ENCODE data around the gene EXOC7. TPM values are rescaled to one million over a fixed set of nuclear protein-coding genes. Genes with fewer than 3 reads are reported as not detected.

Gene EXOC7
- total RNA-seq, 1 experiment from 2014 or later: 126 TPM

DNA sequence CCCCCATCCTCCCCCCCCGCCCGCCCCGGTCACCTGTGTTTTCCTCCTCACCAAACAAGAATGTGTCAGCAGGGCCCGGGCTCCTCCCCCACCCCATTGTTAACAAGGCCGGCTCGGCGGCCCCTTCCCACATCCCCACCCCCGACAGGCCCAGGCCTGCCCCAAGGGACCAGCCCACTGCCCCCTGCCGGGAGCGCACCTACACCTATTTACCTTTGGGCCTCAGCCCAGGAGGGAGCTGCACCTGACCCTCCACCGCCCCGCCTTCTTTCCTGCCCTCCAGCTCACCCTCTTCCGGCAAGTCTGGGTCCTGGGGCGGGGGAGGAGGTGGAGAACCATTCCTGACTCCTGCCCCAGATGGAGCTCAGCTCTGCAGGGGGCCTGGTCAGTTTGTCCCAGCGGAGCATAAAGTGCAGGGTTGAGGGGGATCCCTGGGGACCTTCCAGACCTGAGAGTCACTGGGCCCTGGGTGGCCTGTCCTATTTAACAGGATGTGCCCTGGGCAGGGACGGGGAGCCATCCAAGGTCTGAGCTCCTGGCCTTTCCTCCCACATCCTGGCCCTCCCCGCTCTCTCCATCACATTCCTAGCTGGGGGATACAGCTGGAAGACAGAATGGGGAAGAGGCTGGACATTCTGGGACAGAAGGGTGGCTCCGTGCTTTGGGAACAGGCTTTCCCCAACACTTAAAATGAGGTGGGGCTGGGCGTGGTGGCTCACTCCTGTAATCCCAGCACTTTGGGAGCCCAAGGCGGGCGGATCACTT lies 29.2 kb upstream of the EXOC7 start (continued):
- TF ChIP-seq, protein P1, sequence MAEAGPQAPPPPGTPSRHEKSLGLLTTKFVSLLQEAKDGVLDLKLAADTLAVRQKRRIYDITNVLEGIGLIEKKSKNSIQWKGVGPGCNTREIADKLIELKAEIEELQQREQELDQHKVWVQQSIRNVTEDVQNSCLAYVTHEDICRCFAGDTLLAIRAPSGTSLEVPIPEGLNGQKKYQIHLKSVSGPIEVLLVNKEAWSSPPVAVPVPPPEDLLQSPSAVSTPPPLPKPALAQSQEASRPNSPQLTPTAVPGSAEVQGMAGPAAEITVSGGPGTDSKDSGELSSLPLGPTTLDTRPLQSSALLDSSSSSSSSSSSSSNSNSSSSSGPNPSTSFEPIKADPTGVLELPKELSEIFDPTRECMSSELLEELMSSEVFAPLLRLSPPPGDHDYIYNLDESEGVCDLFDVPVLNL (CRISPR knock-in tag; IDR thresholded peaks at IDR 0.05; ENCODE audit: borderline replicate concordance, low read depth): no peak
- no peak for TF ChIP-seq ZNF396 (CRISPR knock-in tag; IDR thresholded peaks at IDR 0.05; ENCODE audit: borderline replicate concordance)
- no peak for TF ChIP-seq NFE2L1 (CRISPR knock-in tag; IDR thresholded peaks at IDR 0.05)
- no peak for TF ChIP-seq GABPB1 (CRISPR knock-in tag; IDR thresholded peaks at IDR 0.05)
- TF ChIP-seq SMAD4 (CRISPR knock-in tag; IDR thresholded peaks at IDR 0.05): no peak
- TF ChIP-seq, protein P2, sequence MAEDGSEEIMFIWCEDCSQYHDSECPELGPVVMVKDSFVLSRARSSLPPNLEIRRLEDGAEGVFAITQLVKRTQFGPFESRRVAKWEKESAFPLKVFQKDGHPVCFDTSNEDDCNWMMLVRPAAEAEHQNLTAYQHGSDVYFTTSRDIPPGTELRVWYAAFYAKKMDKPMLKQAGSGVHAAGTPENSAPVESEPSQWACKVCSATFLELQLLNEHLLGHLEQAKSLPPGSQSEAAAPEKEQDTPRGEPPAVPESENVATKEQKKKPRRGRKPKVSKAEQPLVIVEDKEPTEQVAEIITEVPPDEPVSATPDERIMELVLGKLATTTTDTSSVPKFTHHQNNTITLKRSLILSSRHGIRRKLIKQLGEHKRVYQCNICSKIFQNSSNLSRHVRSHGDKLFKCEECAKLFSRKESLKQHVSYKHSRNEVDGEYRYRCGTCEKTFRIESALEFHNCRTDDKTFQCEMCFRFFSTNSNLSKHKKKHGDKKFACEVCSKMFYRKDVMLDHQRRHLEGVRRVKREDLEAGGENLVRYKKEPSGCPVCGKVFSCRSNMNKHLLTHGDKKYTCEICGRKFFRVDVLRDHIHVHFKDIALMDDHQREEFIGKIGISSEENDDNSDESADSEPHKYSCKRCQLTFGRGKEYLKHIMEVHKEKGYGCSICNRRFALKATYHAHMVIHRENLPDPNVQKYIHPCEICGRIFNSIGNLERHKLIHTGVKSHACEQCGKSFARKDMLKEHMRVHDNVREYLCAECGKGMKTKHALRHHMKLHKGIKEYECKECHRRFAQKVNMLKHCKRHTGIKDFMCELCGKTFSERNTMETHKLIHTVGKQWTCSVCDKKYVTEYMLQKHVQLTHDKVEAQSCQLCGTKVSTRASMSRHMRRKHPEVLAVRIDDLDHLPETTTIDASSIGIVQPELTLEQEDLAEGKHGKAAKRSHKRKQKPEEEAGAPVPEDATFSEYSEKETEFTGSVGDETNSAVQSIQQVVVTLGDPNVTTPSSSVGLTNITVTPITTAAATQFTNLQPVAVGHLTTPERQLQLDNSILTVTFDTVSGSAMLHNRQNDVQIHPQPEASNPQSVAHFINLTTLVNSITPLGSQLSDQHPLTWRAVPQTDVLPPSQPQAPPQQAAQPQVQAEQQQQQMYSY (CRISPR knock-in tag; IDR thresholded peaks at IDR 0.05): no peak; the same call in 1 of the 2 replicates
- TF ChIP-seq, protein P3, sequence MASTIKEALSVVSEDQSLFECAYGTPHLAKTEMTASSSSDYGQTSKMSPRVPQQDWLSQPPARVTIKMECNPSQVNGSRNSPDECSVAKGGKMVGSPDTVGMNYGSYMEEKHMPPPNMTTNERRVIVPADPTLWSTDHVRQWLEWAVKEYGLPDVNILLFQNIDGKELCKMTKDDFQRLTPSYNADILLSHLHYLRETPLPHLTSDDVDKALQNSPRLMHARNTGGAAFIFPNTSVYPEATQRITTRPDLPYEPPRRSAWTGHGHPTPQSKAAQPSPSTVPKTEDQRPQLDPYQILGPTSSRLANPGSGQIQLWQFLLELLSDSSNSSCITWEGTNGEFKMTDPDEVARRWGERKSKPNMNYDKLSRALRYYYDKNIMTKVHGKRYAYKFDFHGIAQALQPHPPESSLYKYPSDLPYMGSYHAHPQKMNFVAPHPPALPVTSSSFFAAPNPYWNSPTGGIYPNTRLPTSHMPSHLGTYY (CRISPR knock-in tag; IDR thresholded peaks at IDR 0.05): no peak
- TF ChIP-seq, protein P4, sequence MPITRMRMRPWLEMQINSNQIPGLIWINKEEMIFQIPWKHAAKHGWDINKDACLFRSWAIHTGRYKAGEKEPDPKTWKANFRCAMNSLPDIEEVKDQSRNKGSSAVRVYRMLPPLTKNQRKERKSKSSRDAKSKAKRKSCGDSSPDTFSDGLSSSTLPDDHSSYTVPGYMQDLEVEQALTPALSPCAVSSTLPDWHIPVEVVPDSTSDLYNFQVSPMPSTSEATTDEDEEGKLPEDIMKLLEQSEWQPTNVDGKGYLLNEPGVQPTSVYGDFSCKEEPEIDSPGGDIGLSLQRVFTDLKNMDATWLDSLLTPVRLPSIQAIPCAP (CRISPR knock-in tag; IDR thresholded peaks at IDR 0.05): no peak
- TF ChIP-seq ZNF317 (CRISPR knock-in tag; IDR thresholded peaks at IDR 0.05; ENCODE audit: borderline replicate concordance, low read depth): no peak
- TF ChIP-seq TEAD4 (CRISPR knock-in tag; IDR thresholded peaks at IDR 0.05): no peak
- TF ChIP-seq, protein P5, sequence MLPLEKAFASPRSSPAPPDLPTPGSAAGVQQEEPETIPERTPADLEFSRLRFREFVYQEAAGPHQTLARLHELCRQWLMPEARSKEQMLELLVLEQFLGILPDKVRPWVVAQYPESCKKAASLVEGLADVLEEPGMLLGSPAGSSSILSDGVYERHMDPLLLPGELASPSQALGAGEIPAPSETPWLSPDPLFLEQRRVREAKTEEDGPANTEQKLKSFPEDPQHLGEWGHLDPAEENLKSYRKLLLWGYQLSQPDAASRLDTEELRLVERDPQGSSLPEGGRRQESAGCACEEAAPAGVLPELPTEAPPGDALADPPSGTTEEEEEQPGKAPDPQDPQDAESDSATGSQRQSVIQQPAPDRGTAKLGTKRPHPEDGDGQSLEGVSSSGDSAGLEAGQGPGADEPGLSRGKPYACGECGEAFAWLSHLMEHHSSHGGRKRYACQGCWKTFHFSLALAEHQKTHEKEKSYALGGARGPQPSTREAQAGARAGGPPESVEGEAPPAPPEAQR (CRISPR knock-in tag; IDR thresholded peaks at IDR 0.05): no peak
- TF ChIP-seq, protein P6, sequence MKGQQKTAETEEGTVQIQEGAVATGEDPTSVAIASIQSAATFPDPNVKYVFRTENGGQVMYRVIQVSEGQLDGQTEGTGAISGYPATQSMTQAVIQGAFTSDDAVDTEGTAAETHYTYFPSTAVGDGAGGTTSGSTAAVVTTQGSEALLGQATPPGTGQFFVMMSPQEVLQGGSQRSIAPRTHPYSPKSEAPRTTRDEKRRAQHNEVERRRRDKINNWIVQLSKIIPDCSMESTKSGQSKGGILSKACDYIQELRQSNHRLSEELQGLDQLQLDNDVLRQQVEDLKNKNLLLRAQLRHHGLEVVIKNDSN (CRISPR knock-in tag; IDR thresholded peaks at IDR 0.05): peak; percentile 62; the same call in 1 of the 2 replicates
- no peak for TF ChIP-seq ZNF121 (CRISPR knock-in tag; IDR thresholded peaks at IDR 0.05)
- TF ChIP-seq SMAD3 (CRISPR knock-in tag; IDR thresholded peaks at IDR 0.05; ENCODE audit: borderline replicate concordance): no peak
- TF ChIP-seq, protein P7, sequence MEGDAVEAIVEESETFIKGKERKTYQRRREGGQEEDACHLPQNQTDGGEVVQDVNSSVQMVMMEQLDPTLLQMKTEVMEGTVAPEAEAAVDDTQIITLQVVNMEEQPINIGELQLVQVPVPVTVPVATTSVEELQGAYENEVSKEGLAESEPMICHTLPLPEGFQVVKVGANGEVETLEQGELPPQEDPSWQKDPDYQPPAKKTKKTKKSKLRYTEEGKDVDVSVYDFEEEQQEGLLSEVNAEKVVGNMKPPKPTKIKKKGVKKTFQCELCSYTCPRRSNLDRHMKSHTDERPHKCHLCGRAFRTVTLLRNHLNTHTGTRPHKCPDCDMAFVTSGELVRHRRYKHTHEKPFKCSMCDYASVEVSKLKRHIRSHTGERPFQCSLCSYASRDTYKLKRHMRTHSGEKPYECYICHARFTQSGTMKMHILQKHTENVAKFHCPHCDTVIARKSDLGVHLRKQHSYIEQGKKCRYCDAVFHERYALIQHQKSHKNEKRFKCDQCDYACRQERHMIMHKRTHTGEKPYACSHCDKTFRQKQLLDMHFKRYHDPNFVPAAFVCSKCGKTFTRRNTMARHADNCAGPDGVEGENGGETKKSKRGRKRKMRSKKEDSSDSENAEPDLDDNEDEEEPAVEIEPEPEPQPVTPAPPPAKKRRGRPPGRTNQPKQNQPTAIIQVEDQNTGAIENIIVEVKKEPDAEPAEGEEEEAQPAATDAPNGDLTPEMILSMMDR (IDR thresholded peaks at IDR 0.05): no peak
- TF ChIP-seq RORB (CRISPR knock-in tag; IDR thresholded peaks at IDR 0.05): no peak
- TF ChIP-seq, protein P8, sequence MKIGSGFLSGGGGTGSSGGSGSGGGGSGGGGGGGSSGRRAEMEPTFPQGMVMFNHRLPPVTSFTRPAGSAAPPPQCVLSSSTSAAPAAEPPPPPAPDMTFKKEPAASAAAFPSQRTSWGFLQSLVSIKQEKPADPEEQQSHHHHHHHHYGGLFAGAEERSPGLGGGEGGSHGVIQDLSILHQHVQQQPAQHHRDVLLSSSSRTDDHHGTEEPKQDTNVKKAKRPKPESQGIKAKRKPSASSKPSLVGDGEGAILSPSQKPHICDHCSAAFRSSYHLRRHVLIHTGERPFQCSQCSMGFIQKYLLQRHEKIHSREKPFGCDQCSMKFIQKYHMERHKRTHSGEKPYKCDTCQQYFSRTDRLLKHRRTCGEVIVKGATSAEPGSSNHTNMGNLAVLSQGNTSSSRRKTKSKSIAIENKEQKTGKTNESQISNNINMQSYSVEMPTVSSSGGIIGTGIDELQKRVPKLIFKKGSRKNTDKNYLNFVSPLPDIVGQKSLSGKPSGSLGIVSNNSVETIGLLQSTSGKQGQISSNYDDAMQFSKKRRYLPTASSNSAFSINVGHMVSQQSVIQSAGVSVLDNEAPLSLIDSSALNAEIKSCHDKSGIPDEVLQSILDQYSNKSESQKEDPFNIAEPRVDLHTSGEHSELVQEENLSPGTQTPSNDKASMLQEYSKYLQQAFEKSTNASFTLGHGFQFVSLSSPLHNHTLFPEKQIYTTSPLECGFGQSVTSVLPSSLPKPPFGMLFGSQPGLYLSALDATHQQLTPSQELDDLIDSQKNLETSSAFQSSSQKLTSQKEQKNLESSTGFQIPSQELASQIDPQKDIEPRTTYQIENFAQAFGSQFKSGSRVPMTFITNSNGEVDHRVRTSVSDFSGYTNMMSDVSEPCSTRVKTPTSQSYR (CRISPR knock-in tag; IDR thresholded peaks at IDR 0.05): no peak
- TF ChIP-seq, protein P9, sequence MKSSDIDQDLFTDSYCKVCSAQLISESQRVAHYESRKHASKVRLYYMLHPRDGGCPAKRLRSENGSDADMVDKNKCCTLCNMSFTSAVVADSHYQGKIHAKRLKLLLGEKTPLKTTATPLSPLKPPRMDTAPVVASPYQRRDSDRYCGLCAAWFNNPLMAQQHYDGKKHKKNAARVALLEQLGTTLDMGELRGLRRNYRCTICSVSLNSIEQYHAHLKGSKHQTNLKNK (CRISPR knock-in tag; IDR thresholded peaks at IDR 0.05): no peak
- TF ChIP-seq, protein P10, sequence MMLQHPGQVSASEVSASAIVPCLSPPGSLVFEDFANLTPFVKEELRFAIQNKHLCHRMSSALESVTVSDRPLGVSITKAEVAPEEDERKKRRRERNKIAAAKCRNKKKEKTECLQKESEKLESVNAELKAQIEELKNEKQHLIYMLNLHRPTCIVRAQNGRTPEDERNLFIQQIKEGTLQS (CRISPR knock-in tag; conservative IDR thresholded peaks at IDR 0.05): no peak
- no peak for TF ChIP-seq TCF7 (CRISPR knock-in tag; IDR thresholded peaks at IDR 0.05; ENCODE audit: low read depth)
- TF ChIP-seq SP1 (CRISPR knock-in tag; conservative IDR thresholded peaks at IDR 0.05): peak; percentile 61

Data from WTC11 (cell line).